SK-N-MC (cell line): ENCODE results near the gene ACTR2.
A peak's percentile ranks its signal among the peaks of the same experiment; 100 is the strongest.

Experiments used
- DNase-seq: peaks from one replicate; pipeline ENCODE4 v3.0.0-alpha.2; 2011; ENCODE audit warnings: low read depth, low spot score
- H3K27ac ChIP-seq: fragments of 200-600 bp; sonication (generic); 2 replicates; pipeline ENCODE4 v1.5.1; 2016; ENCODE audit warnings: mixed run types
- H3K36me3 ChIP-seq: fragments of 200-600 bp; sonication (generic); 2 replicates; pipeline ENCODE4 v1.6.1; 2017; ENCODE audit warnings: antibody characterized with exemption, low read length, mixed read lengths; ENCODE audit not compliant: insufficient read depth
- H3K4me3 ChIP-seq: fragments of 200-600 bp; sonication (generic); 2 replicates; pipeline ENCODE4 v1.5.1; 2016
- H3K9ac ChIP-seq: fragments of 200-600 bp; sonication (generic); 2 replicates; pipeline ENCODE4 v1.8.0; 2017; ENCODE audit warnings: mixed run types, mixed read lengths; ENCODE audit not compliant: insufficient read length
- H3K9me3 ChIP-seq: fragments of 200-600 bp; sonication (generic); 2 replicates; pipeline ENCODE4 v1.6.1; 2017; ENCODE audit warnings: low read depth, mild to moderate bottlenecking, antibody characterized with exemption, low read length, moderate library complexity, mixed read lengths
- EZH2 ChIP-seq: fragments of 200-600 bp; sonication (generic); IDR thresholded peaks from one replicate; pipeline ENCODE4 v1.6.1; 2017; ENCODE audit warnings: antibody characterized with exemption
- FOXP2 ChIP-seq: optimal IDR thresholded peaks from 2 replicates; pipeline ENCODE3; 2011; ENCODE audit warnings: mild to moderate bottlenecking, moderate library complexity; ENCODE audit not compliant: insufficient read depth; ENCODE audit errors: extremely low read length, control extremely low read depth
- POLR2AphosphoS5 ChIP-seq: IDR thresholded peaks from 2 replicates; pipeline ENCODE4 v1.6.1; 2012; ENCODE audit warnings: mild to moderate bottlenecking, low read depth, low read length, borderline replicate concordance

Gene ACTR2

GRCh38 chr2:65294701-65295100 lies 67.1 kb downstream of the ACTR2 start:
- DNase-seq = no peak
- Histone ChIP-seq H3K9ac (no peak overlapping the region), H3K27ac (no peak overlapping the region), H3K9me3 (no peaks in the 10 kb centered on the region), H3K36me3 (no peaks in the 10 kb centered on the region), H3K4me3 (no peak overlapping the region)
- TF ChIP-seq POLR2AphosphoS5 = no peak
- TF ChIP-seq EZH2 = no peak
- TF ChIP-seq FOXP2 = no peak

GRCh38 chr2:65296971-65297370 lies 69.3 kb downstream of the ACTR2 start:
- DNase-seq = no peak
- no peak overlapping the region for H3K27ac ChIP-seq
- H3K36me3 ChIP-seq = no peaks in the 10 kb centered on the region
- H3K4me3 ChIP-seq = no peak overlapping the region
- no peak overlapping the region for H3K9ac ChIP-seq
- no peak for TF ChIP-seq EZH2
- no peak for TF ChIP-seq FOXP2
- no peak for TF ChIP-seq POLR2AphosphoS5
- H3K9me3 ChIP-seq = no peaks in the 10 kb centered on the region

- no peaks in the 10 kb centered on the region for H3K9me3 ChIP-seq
- no peak overlapping the region for H3K9ac ChIP-seq
- DNase-seq = no peak
- no peaks in the 10 kb centered on the region for H3K36me3 ChIP-seq
- H3K27ac ChIP-seq = no peak overlapping the region
- TF ChIP-seq FOXP2 = no peak
- no peak for TF ChIP-seq POLR2AphosphoS5
- TF ChIP-seq EZH2 = no peak
- H3K4me3 ChIP-seq = no peak overlapping the region
These were observed 69.9 kb downstream of the ACTR2 start for GRCh38 chr2:65297544-65297943.

GRCh38 chr2:65298089-65298488 lies 70.5 kb downstream of the ACTR2 start:
- Histone ChIP-seq H3K27ac (no peak overlapping the region), H3K36me3 (no peaks in the 10 kb centered on the region), H3K4me3 (no peak overlapping the region), H3K9me3 (no peaks in the 10 kb centered on the region), H3K9ac (no peak overlapping the region)
- DNase-seq = no peak
- TF ChIP-seq FOXP2 (no peak), EZH2 (no peak), POLR2AphosphoS5 (no peak)

- no peaks in the 10 kb centered on the region for H3K36me3 ChIP-seq
- H3K27ac ChIP-seq = no peak overlapping the region
- no peak overlapping the region for H3K4me3 ChIP-seq
- H3K9ac ChIP-seq = peak overlapping the region; percentile 7
- H3K9me3 ChIP-seq = no peaks in the 10 kb centered on the region
- TF ChIP-seq FOXP2 (no peak), POLR2AphosphoS5 (no peak), EZH2 (no peak)
- DNase-seq = no peak
These were observed 71.6 kb downstream of the ACTR2 start for GRCh38 chr2:65299246-65299645.

- TF ChIP-seq POLR2AphosphoS5 = no peak
- DNase-seq = no peak
- no peaks in the 10 kb centered on the region for H3K36me3 ChIP-seq
- H3K27ac ChIP-seq = peak overlapping the region; percentile 85
- no peaks in the 10 kb centered on the region for H3K9me3 ChIP-seq
- H3K4me3 ChIP-seq = peak overlapping the region; percentile 58
- H3K9ac ChIP-seq = peak overlapping the region; percentile 46
These were observed 72.6 kb downstream of the ACTR2 start for GRCh38 chr2:65300134-65300760.

GRCh38 chr2:65300761-65301711 lies 73.4 kb downstream of the ACTR2 start:
- Histone ChIP-seq H3K4me3 (peak overlapping the region; percentile 58), H3K27ac (peak overlapping the region; percentile 85), H3K36me3 (no peaks in the 10 kb centered on the region), H3K9ac (peak overlapping the region; percentile 46), H3K9me3 (no peaks in the 10 kb centered on the region)
- DNase-seq = no peak
- no peak for TF ChIP-seq EZH2
- TF ChIP-seq FOXP2 = peak; percentile 44
- no peak for TF ChIP-seq POLR2AphosphoS5

- Histone ChIP-seq H3K27ac (no peak overlapping the region), H3K9ac (no peak overlapping the region), H3K9me3 (no peaks in the 10 kb centered on the region), H3K36me3 (no peaks in the 10 kb centered on the region; the same call in 1 of the 2 replicates), H3K4me3 (no peak overlapping the region)
- TF ChIP-seq EZH2 (no peak), FOXP2 (no peak), POLR2AphosphoS5 (no peak)
- no peak for DNase-seq
These were observed 78.3 kb downstream of the ACTR2 start for GRCh38 chr2:65305934-65306333.

GRCh38 chr2:65309699-65310098 lies 82.1 kb downstream of the ACTR2 start:
- H3K27ac ChIP-seq = no peak overlapping the region
- no peak overlapping the region for H3K4me3 ChIP-seq
- peaks cover 16% of the 10 kb centered on the region; the same call in 1 of the 2 replicates for H3K36me3 ChIP-seq
- no peaks in the 10 kb centered on the region for H3K9me3 ChIP-seq
- no peak for TF ChIP-seq FOXP2
- no peak overlapping the region for H3K9ac ChIP-seq
- no peak for DNase-seq
